ENCODE data around the gene PHAF1. TPM values are rescaled to one million over a fixed set of nuclear protein-coding genes. Genes with fewer than 3 reads are reported as not detected.

Gene PHAF1
- total and polyA plus RNA-seq, 2 donors (not counting 1 experiment from before 2014, with no cell fraction given) = 18.3 to 21.5 TPM

DNA sequence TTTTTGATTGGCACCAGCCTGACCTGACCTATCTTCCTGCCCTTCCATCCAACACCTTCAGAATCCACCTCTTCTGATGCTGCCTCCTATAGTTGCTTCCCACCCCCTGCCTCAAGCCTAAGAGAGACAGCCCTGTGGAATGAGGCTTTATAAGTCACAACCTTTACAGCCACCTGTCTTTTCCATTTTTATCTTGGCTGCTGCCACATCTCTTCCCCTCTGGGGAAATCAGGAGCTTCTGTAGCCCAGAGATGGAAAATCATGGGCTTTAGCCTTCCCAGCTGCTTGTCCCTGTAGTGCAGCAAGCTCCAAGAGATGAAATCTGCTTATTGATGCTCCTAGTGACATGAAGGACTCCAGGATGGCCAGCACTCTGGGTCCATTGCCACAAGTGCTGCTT, 18.7 kb downstream of the PHAF1 start:
- Histone ChIP-seq H2AFZ (ENCODE audit: low read length) (no peak overlapping the region), H3K4me2 (ENCODE audit: extremely low read depth, insufficient read depth, low read length) (no peak overlapping the region), H3K36me3 (ENCODE audit: control insufficient read depth, insufficient read depth, low read length) (no peaks in the 10 kb centered on the region), H3K4me3 (replicated peaks in 1 of 4; ENCODE audit: control extremely low read depth in 1 of 4, insufficient read depth in 1 of 4, low read depth in 3 of 4, low read length in 4 of 4) (no peak overlapping the region), H3K27me3 (ENCODE audit: control insufficient read depth, insufficient read depth, low read length) (no peaks in the 10 kb centered on the region), H3K9ac (ENCODE audit: insufficient read depth, low read length) (no peak overlapping the region), H3K27ac (ENCODE audit: insufficient read depth, low read length) (no peak overlapping the region), H4K20me1 (ENCODE audit: control insufficient read depth, extremely low read depth, insufficient read depth, low read length) (no peaks in the 10 kb centered on the region), H3K79me2 (ENCODE audit: control insufficient read depth, insufficient read depth, low read length) (no peaks in the 10 kb centered on the region), H3K4me1 (ENCODE audit: control insufficient read depth, extremely low read depth, insufficient read depth, low read length) (no peaks in the 10 kb centered on the region), H3K9me3 (ENCODE audit: control insufficient read depth, insufficient read depth, low read depth, low read length) (no peaks in the 10 kb centered on the region)
- no peak for TF ChIP-seq EZH2 (IDR thresholded peaks at IDR 0.05; ENCODE audit: low read length, missing control alignments)
- TF ChIP-seq, protein P1, sequence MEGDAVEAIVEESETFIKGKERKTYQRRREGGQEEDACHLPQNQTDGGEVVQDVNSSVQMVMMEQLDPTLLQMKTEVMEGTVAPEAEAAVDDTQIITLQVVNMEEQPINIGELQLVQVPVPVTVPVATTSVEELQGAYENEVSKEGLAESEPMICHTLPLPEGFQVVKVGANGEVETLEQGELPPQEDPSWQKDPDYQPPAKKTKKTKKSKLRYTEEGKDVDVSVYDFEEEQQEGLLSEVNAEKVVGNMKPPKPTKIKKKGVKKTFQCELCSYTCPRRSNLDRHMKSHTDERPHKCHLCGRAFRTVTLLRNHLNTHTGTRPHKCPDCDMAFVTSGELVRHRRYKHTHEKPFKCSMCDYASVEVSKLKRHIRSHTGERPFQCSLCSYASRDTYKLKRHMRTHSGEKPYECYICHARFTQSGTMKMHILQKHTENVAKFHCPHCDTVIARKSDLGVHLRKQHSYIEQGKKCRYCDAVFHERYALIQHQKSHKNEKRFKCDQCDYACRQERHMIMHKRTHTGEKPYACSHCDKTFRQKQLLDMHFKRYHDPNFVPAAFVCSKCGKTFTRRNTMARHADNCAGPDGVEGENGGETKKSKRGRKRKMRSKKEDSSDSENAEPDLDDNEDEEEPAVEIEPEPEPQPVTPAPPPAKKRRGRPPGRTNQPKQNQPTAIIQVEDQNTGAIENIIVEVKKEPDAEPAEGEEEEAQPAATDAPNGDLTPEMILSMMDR (conservative IDR thresholded peaks at IDR 0.05 in 1 of 2, IDR thresholded peaks at IDR 0.05 in 1 of 2; ENCODE audit: low read depth in 1 of 2, low read length in 2 of 2) = no peak
- no peak for DNase-seq (ENCODE audit: low read depth in 2 of 2)

DNA sequence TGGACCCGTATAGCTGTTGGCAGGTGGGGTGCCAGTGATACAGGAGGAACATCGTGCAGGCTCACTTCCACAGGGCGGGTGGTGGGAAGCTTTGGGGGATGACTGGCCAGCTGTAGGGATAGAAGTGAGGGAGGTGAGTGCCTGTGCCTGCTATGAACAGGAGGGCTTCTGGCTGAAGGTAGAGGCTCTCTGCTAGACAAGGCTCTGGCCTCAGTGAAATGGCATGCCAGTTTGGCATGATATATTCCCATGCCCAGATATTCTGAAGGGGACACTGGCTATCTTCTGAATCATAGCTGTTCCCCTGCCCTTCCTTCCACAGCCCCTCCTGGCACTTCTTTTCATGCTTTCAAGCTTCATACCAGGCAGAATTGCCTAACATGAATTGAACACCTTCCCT, 19.1 kb downstream of the PHAF1 start:
- no peaks in the 10 kb centered on the region for H3K27me3 ChIP-seq (ENCODE audit: control insufficient read depth, insufficient read depth, low read length)
- TF ChIP-seq, protein P1 (conservative IDR thresholded peaks at IDR 0.05 in 1 of 2, IDR thresholded peaks at IDR 0.05 in 1 of 2; ENCODE audit: low read depth in 1 of 2, low read length in 2 of 2) = no peak
- TF ChIP-seq EZH2 (IDR thresholded peaks at IDR 0.05; ENCODE audit: low read length, missing control alignments) = no peak
- no peaks in the 10 kb centered on the region for H3K79me2 ChIP-seq (ENCODE audit: control insufficient read depth, insufficient read depth, low read length)
- no peaks in the 10 kb centered on the region for H3K4me1 ChIP-seq (ENCODE audit: control insufficient read depth, extremely low read depth, insufficient read depth, low read length)
- no peak overlapping the region for H3K4me3 ChIP-seq (replicated peaks in 1 of 4; ENCODE audit: control extremely low read depth in 1 of 4, insufficient read depth in 1 of 4, low read depth in 3 of 4, low read length in 4 of 4)
- no peak overlapping the region for H3K27ac ChIP-seq (ENCODE audit: insufficient read depth, low read length)
- no peaks in the 10 kb centered on the region for H3K36me3 ChIP-seq (ENCODE audit: control insufficient read depth, insufficient read depth, low read length)
- no peak overlapping the region for H3K9ac ChIP-seq (ENCODE audit: insufficient read depth, low read length)
- no peak overlapping the region for H2AFZ ChIP-seq (ENCODE audit: low read length)
- no peaks in the 10 kb centered on the region for H3K9me3 ChIP-seq (ENCODE audit: control insufficient read depth, insufficient read depth, low read depth, low read length)
- no peaks in the 10 kb centered on the region for H4K20me1 ChIP-seq (ENCODE audit: control insufficient read depth, extremely low read depth, insufficient read depth, low read length)
- DNase-seq (ENCODE audit: low read depth in 2 of 2) = no peak
- H3K4me2 ChIP-seq (ENCODE audit: extremely low read depth, insufficient read depth, low read length) = no peak overlapping the region

DNA sequence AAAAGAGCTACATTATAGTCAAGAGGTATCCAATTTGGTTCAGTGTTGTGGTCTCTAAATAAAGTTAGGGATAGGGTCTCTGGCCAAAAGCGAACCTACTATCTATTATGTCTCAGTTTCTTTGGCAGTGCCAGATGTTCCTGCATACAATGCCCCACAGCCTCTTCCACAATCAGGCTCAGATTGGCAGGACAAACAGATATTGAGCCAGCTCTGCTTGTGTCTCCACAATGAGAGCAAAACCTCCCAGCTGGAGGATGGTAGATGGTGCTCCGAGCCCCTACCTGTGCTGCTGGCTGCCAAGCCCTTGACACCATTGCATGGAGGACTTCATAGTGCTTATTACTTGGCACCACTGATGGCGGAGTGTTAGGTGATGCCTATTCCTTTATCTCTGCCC, 19.7 kb downstream of the PHAF1 start:
- Histone ChIP-seq H3K4me3 (replicated peaks in 1 of 4; ENCODE audit: control extremely low read depth in 1 of 4, insufficient read depth in 1 of 4, low read depth in 3 of 4, low read length in 4 of 4) (no peak overlapping the region), H3K36me3 (ENCODE audit: control insufficient read depth, insufficient read depth, low read length) (no peaks in the 10 kb centered on the region), H4K20me1 (ENCODE audit: control insufficient read depth, extremely low read depth, insufficient read depth, low read length) (no peaks in the 10 kb centered on the region), H3K27ac (ENCODE audit: insufficient read depth, low read length) (no peak overlapping the region), H3K4me2 (ENCODE audit: extremely low read depth, insufficient read depth, low read length) (no peak overlapping the region), H3K79me2 (ENCODE audit: control insufficient read depth, insufficient read depth, low read length) (no peaks in the 10 kb centered on the region), H2AFZ (ENCODE audit: low read length) (no peak overlapping the region), H3K27me3 (ENCODE audit: control insufficient read depth, insufficient read depth, low read length) (no peaks in the 10 kb centered on the region), H3K9ac (ENCODE audit: insufficient read depth, low read length) (no peak overlapping the region), H3K9me3 (ENCODE audit: control insufficient read depth, insufficient read depth, low read depth, low read length) (no peaks in the 10 kb centered on the region), H3K4me1 (ENCODE audit: control insufficient read depth, extremely low read depth, insufficient read depth, low read length) (no peaks in the 10 kb centered on the region)
- DNase-seq (ENCODE audit: low read depth in 2 of 2) = no peak
- TF ChIP-seq EZH2 (IDR thresholded peaks at IDR 0.05; ENCODE audit: low read length, missing control alignments) = no peak
- TF ChIP-seq, protein P1 (conservative IDR thresholded peaks at IDR 0.05 in 1 of 2, IDR thresholded peaks at IDR 0.05 in 1 of 2; ENCODE audit: low read depth in 1 of 2, low read length in 2 of 2) = no peak
